ENCODE measurements around the gene H6PD. TPM values are rescaled to one million over a fixed set of nuclear protein-coding genes. Genes with fewer than 3 reads are reported as not detected.

H6PD gene
- polyA plus RNA-seq, 4 donors, result 2.7 to 50.1 (median 14.3) TPM

DNA sequence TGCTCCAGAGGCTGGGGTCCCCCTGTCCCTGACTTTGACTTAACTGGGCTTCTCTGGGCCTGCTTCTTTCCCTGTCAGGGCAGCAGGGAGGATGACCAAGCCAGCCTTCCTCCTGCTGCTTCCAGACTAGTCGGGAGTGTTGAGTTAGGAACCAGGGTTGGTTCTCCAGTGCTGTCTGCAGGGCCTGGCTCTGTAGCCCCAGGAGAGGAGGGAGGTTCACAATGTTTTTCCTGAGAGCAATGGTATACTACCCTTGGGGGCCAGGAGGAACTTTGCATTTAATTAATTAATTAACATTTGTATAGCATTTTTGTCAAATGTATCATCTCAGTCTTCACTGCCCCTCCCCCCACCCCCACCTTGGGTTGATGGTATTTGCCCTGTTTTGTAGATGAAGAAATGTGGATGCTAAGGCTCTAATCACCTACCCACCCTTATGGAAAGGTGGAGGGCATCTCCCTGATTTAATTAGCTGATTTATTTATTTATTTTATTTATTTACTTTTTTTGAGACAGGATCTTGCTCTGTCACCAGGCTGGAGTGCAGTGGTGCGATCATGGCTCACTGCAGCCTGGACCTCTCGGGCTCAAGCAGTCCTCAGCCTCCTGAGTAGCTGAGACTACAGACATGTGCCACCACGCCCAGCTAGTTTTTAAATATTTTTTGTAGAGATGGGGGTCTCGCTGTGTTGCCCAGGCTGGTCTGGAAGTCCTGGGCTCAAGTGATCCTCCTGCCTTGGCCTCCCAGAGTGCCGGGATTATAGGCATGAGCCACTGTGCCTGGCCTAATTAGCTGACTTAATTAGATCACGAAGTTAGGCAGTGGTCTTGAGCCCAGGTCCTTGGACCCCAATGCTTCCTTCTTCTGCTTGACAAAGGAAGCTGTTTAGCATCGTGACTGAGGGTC lies 6.6 kb downstream of the H6PD start:
- DNase-seq (no peak), FAIRE-seq (no peak)
- peaks cover 2 to 36% (median 31%) of the 10 kb centered on the region in 3 donors for H3K4me1 ChIP-seq (ENCODE audit: control insufficient read depth in 3 of 3, insufficient read depth in 2 of 3, low read depth in 1 of 3, low read length in 2 of 3)
- 89 to 92% (median 92%) methylated on average over 8 of the region's 8 CpGs for WGBS, 3 donors
- H3K27ac ChIP-seq (ENCODE audit: low read depth in 1 of 3, low read length in 2 of 3), result no peak overlapping the region
- peaks cover 0 to 60% (median 0%) of the 10 kb centered on the region in 3 donors for H3K36me3 ChIP-seq (ENCODE audit: control insufficient read depth in 3 of 3, insufficient read depth in 2 of 3, low read depth in 1 of 3, low read length in 3 of 3)
- no peaks in the 10 kb centered on the region for H3K9me3 ChIP-seq (ENCODE audit: control insufficient read depth in 2 of 2, insufficient read depth in 1 of 2, low read depth in 1 of 2, low read length in 1 of 2)
- no peak overlapping the region for H3K4me3 ChIP-seq (ENCODE audit: low read depth in 1 of 3, low read length in 3 of 3)
- no peaks in the 10 kb centered on the region for H3K27me3 ChIP-seq (ENCODE audit: control insufficient read depth in 3 of 3, insufficient read depth in 3 of 3, low read length in 3 of 3)

GRCh38 chr1:9241891-9242290 lies 7.3 kb downstream of the H6PD start:
- DNase-seq (no peak), FAIRE-seq (no peak)
- H3K27ac ChIP-seq (ENCODE audit: low read depth in 1 of 3, low read length in 2 of 3), result peak overlapping the region in 1 of 3 donors; percentile 1
- 75 to 85% (median 79%) methylated on average over 10 of the region's 10 CpGs for WGBS, 3 donors
- no peaks in the 10 kb centered on the region for H3K9me3 ChIP-seq (ENCODE audit: control insufficient read depth in 2 of 2, insufficient read depth in 1 of 2, low read depth in 1 of 2, low read length in 1 of 2)
- H3K4me3 ChIP-seq (ENCODE audit: low read depth in 1 of 3, low read length in 3 of 3), result no peak overlapping the region
- peaks cover 2 to 33% (median 31%) of the 10 kb centered on the region in 3 donors for H3K4me1 ChIP-seq (ENCODE audit: control insufficient read depth in 3 of 3, insufficient read depth in 2 of 3, low read depth in 1 of 3, low read length in 2 of 3)
- H3K27me3 ChIP-seq (ENCODE audit: control insufficient read depth in 3 of 3, insufficient read depth in 3 of 3, low read length in 3 of 3), result no peaks in the 10 kb centered on the region
- H3K36me3 ChIP-seq (ENCODE audit: control insufficient read depth in 3 of 3, insufficient read depth in 2 of 3, low read depth in 1 of 3, low read length in 3 of 3), result peaks cover 0 to 62% (median 0%) of the 10 kb centered on the region in 3 donors

- WGBS, 3 donors, result 6 to 50% (median 40%) methylated on average over 10 of the region's 10 CpGs
- Histone ChIP-seq H3K27ac (ENCODE audit: low read depth in 1 of 3, low read length in 2 of 3) (peak overlapping the region in 1 of 3 donors; percentile 69), H3K9me3 (ENCODE audit: control insufficient read depth in 2 of 2, insufficient read depth in 1 of 2, low read depth in 1 of 2, low read length in 1 of 2) (no peaks in the 10 kb centered on the region), H3K4me1 (ENCODE audit: control insufficient read depth in 3 of 3, insufficient read depth in 2 of 3, low read depth in 1 of 3, low read length in 2 of 3) (peaks cover 2 to 33% (median 28%) of the 10 kb centered on the region in 3 donors), H3K36me3 (ENCODE audit: control insufficient read depth in 3 of 3, insufficient read depth in 2 of 3, low read depth in 1 of 3, low read length in 3 of 3) (peaks cover 0 to 65% (median under 1%) of the 10 kb centered on the region in 3 donors), H3K27me3 (ENCODE audit: control insufficient read depth in 3 of 3, insufficient read depth in 3 of 3, low read length in 3 of 3) (no peaks in the 10 kb centered on the region), H3K4me3 (ENCODE audit: low read depth in 1 of 3, low read length in 3 of 3) (no peak overlapping the region)
- peak; percentile 44 to 73 for DNase-seq
- no peak for FAIRE-seq
Observed at GRCh38 chr1:9242338-9242969, 7.9 kb downstream of the H6PD start.

DNA sequence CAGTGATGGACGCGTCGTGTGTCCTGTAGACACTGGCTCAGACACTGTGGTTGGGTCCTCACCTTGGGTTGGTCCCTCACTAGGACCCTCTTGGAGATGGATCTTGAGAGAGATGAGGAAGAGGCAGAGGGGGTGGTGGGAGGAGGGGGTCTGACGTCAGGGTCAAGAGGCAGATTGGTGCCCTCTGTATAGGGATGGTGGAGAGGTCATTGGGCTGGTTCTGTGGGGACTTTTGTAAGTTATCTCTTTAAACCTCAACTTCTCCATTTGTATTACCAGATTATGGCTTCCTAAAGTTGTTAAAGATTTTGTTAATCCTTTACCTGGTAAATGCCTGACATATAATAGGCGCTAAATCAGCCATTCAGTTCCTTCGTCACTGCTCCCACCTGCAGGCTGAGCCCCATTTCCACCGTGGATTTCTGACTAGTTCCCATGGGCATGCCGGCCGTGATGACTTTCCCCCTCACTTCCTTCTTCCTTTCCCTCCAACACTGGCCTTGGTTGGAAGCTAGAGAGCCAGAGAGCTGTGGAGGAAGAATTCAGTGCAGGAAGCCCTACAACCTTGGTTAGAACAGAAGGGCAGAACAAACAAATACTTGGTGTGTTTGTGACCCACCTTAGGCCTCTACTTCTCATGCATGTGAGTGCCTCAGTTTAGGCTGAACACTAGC lies 8.6 kb downstream of the H6PD start:
- Histone ChIP-seq H3K27me3 (ENCODE audit: control insufficient read depth in 3 of 3, insufficient read depth in 3 of 3, low read length in 3 of 3) (no peaks in the 10 kb centered on the region), H3K4me3 (ENCODE audit: low read depth in 1 of 3, low read length in 3 of 3) (no peak overlapping the region), H3K36me3 (ENCODE audit: control insufficient read depth in 3 of 3, insufficient read depth in 2 of 3, low read depth in 1 of 3, low read length in 3 of 3) (peaks cover 0 to 72% (median 2%) of the 10 kb centered on the region in 3 donors), H3K27ac (ENCODE audit: low read depth in 1 of 3, low read length in 2 of 3) (peak overlapping the region in 1 of 3 donors; percentile 69), H3K9me3 (ENCODE audit: control insufficient read depth in 2 of 2, insufficient read depth in 1 of 2, low read depth in 1 of 2, low read length in 1 of 2) (no peaks in the 10 kb centered on the region), H3K4me1 (ENCODE audit: control insufficient read depth in 3 of 3, insufficient read depth in 2 of 3, low read depth in 1 of 3, low read length in 2 of 3) (peaks cover 2 to 32% (median 22%) of the 10 kb centered on the region in 3 donors)
- FAIRE-seq (no peak), DNase-seq (no peak)
- 75 to 77% (median 76%) methylated on average over 9 of the region's 9 CpGs for whole genome bisulfite sequencing, 3 donors

- 43 to 58% (median 51%) methylated on average over 9 of the region's 9 CpGs for WGBS, 3 donors
- Histone ChIP-seq H3K4me3 (ENCODE audit: low read depth in 1 of 3, low read length in 3 of 3) (no peak overlapping the region), H3K36me3 (ENCODE audit: control insufficient read depth in 3 of 3, insufficient read depth in 2 of 3, low read depth in 1 of 3, low read length in 3 of 3) (peaks cover 0 to 85% (median 2%) of the 10 kb centered on the region in 3 donors), H3K4me1 (ENCODE audit: control insufficient read depth in 3 of 3, insufficient read depth in 2 of 3, low read depth in 1 of 3, low read length in 2 of 3) (peaks cover 3 to 33% (median 15%) of the 10 kb centered on the region in 3 donors), H3K27me3 (ENCODE audit: control insufficient read depth in 3 of 3, insufficient read depth in 3 of 3, low read length in 3 of 3) (no peaks in the 10 kb centered on the region), H3K27ac (ENCODE audit: low read depth in 1 of 3, low read length in 2 of 3) (peak overlapping the region in 1 of 3 donors; percentile 51), H3K9me3 (ENCODE audit: control insufficient read depth in 2 of 2, insufficient read depth in 1 of 2, low read depth in 1 of 2, low read length in 1 of 2) (no peaks in the 10 kb centered on the region)
- DNase-seq, result peak; percentile 29 to 75
- FAIRE-seq, result no peak
Observed at GRCh38 chr1:9244501-9245229, 10.1 kb downstream of the H6PD start.

- no peaks in the 10 kb centered on the region for H3K27me3 ChIP-seq (ENCODE audit: control insufficient read depth in 3 of 3, insufficient read depth in 3 of 3, low read length in 3 of 3)
- H3K9me3 ChIP-seq (ENCODE audit: control insufficient read depth in 2 of 2, insufficient read depth in 1 of 2, low read depth in 1 of 2, low read length in 1 of 2), result no peaks in the 10 kb centered on the region
- WGBS, 3 donors, result 91 to 95% (median 95%) methylated on average over 14 to 15 of the region's 15 CpGs
- DNase-seq, result no peak
- peaks cover 0 to 84% (median 2%) of the 10 kb centered on the region in 3 donors for H3K36me3 ChIP-seq (ENCODE audit: control insufficient read depth in 3 of 3, insufficient read depth in 2 of 3, low read depth in 1 of 3, low read length in 3 of 3)
- H3K4me1 ChIP-seq (ENCODE audit: control insufficient read depth in 3 of 3, insufficient read depth in 2 of 3, low read depth in 1 of 3, low read length in 2 of 3), result peaks cover 2 to 35% (median 15%) of the 10 kb centered on the region in 3 donors
- FAIRE-seq, result no peak
- peak overlapping the region in 1 of 3 donors; percentile 51 for H3K27ac ChIP-seq (ENCODE audit: low read depth in 1 of 3, low read length in 2 of 3)
- no peak overlapping the region for H3K4me3 ChIP-seq (ENCODE audit: low read depth in 1 of 3, low read length in 3 of 3)
Observed at GRCh38 chr1:9245230-9245619, 10.7 kb downstream of the H6PD start.

- Histone ChIP-seq H3K4me3 (ENCODE audit: low read depth in 1 of 3, low read length in 3 of 3) (no peak overlapping the region), H3K27ac (ENCODE audit: low read depth in 1 of 3, low read length in 2 of 3) (no peak overlapping the region), H3K4me1 (ENCODE audit: control insufficient read depth in 3 of 3, insufficient read depth in 2 of 3, low read depth in 1 of 3, low read length in 2 of 3) (peaks cover 2 to 40% (median 14%) of the 10 kb centered on the region in 3 donors), H3K9me3 (ENCODE audit: control insufficient read depth in 2 of 2, insufficient read depth in 1 of 2, low read depth in 1 of 2, low read length in 1 of 2) (no peaks in the 10 kb centered on the region), H3K27me3 (ENCODE audit: control insufficient read depth in 3 of 3, insufficient read depth in 3 of 3, low read length in 3 of 3) (no peaks in the 10 kb centered on the region), H3K36me3 (ENCODE audit: control insufficient read depth in 3 of 3, insufficient read depth in 2 of 3, low read depth in 1 of 3, low read length in 3 of 3) (peaks cover 0 to 83% (median 2%) of the 10 kb centered on the region in 3 donors)
- FAIRE-seq, result no peak
- no peak for DNase-seq
- 92 to 95% (median 93%) methylated on average over 9 of the region's 9 CpGs for WGBS, 3 donors
Observed at GRCh38 chr1:9245661-9246060, 11.1 kb downstream of the H6PD start.

Data from small intestine (tissue), 7 donors.